Suppressor macrophage (primary cell): Measurements from ENCODE around the gene MRPL55.

Experiments used
- DNase-seq, 4 experiments: peaks; one replicate each; pipeline ENCODE4 v3.0.0-alpha.2; 2020 to 2022

The MRPL55 gene

DNA sequence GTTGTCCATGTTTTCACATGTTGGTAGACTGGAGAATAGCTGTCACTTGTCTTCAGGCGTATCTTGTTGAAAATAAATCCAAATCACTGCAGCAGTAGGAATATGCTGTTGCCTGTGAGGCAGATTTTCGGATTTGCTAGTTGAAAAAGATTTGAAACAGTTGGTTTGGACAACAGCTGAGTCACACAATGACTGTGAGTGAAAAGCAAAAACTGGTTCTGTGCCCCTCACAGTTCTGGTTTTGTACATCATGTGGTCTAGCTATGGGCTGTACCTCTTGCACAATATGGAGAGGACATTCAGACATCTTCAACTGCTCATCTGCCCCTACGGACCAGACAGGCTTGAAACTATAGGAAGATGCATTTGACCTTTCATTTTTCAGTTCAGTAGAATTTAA is 24.8 kb downstream of the MRPL55 start:
- peak; percentile 67 to 89 (median 80) for DNase-seq

DNA sequence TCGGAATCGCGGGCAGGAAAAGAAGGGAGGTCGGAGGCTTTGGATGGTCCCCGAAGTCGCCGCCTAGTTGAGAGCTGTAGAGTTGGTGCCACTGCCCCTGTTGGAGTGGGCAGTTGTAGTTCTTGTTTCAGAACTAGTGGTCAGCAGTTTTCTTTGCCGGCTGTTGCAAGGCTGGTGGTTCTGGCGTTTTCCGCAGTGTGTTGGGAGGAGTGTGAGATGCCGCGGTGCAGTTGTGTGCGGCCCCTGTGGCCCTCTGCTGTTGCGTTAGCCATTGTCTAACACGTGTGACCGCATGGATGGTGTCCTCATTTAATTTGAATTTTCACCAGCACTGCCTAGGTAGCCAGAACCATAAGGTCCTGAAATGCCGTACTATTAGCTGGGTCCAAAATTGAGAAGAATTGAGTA is 25.2 kb downstream of the MRPL55 start:
- DNase-seq = peak; percentile 85 to 93 (median 90)

DNA sequence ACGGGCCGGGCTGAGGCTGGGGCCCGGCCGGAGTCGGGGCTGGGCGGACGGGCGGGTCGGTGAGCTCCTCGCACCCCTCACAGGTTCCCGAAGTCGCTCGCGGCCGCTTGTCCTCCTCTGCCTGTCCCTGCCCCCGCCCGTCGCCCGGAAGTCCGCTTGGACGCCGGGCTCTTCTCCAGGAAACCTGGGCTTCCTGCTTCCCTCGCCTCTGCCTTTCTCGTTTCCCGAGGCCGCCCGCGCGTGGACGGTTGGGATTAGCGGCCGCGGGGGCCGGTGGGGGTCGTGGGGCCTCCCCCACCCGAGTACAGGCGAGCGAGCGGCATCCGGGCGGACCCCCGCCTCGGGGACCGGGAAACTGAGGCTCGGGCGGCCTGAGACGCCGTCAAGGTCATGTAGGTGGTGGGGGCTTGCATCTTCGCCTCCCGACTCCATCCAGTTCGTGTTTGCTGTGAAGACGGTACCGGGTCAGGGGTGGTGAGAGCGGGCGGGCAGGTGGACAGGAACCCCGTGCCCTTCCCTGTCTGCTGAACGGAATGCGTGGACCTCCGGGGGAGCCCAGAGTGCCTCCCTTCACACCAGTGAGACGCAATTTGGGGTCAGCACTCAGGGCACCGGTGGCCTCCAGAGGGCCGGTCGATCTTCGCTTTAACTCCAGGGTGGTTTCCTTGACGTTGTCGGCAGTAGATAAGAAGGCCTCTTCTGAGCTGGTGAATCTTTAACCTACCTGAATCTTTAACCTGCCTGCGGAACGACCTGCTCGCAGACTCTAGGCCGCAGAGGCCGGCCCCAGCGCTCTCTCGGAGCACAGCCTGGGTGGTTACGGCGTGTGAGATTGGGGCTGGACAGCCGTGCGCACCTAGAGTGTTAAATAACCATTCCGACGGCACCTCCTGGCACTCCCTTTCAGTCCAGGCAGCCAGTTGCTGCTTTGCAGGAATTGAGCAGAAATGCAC is 25.9 kb downstream of the MRPL55 start:
- peak; percentile 55 to 80 (median 68) for DNase-seq

DNA sequence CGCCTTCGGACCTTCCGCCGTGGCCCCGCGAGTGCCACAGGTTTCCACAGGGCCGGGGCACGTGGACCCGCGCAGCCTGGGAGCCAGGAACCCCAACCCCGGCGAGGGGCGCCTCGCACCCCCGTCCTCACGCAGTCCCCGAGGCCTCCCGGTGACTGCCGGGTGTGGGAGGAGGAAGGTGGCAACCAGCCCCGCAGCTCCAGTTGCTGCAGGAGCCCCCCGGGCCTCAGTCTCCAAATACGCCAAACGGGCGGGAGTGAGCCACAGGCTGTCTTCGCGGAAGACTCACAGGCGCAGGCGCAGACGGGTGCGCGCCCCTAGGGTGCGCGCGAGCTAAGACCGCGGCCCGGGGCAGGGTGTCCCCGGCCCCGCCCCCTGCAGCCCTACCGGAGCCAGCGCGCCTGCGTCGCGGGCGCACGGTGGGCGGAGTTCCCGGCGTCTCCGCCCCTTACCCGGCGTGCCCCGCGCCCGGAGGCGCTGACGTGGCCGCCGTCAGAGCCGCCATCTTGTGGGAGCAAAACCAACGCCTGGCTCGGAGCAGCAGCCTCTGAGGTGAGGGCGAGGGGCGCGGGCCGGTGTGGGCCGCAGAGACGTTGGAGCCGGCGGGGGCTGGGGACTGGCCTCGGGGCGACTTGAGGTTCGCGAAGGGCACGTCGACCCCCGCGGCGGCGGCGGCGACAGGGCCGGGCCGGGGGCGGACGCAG is 26.7 kb downstream of the MRPL55 start, which contains the start of gene ARF1:
Gene ARF1, plus strand, starts transcription at position 495 of the 704 bp plus-strand sequence. CDS start 14,407 bp downstream, outside the sequence.
- peak; percentile 96 to 99 (median 98) for DNase-seq

DNA sequence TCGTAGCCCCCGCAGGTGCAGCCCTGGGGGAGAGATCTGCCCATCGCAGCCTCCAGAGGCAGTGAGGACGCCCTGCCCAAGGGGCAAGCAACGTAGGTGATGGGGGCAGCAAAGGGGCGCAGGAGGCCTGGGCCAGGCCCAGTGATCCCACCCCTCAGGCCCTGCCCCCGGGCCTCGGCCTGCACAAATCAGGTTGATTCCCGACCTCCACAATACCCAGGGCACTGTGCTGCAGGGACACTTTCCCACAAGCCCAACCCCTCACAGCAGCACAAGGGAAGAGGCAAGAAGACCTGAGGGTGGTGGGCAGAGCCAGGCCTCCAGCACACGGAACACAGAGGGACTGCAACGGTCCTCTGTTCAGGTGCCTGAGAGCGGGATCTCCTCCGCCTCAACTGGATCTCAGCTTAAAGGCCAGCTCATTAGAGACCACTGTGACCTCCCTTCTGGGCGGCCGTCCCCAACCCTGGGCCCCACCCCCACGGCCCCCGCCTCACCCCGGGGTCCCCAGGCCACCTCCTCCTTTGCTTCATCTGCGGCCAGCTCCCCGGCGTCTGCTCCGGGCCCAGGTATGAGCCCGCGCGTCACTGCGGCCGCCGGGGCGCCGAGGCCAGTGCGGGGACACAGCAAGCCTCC is 27.4 kb downstream of the MRPL55 start:
- no peak for DNase-seq

DNA sequence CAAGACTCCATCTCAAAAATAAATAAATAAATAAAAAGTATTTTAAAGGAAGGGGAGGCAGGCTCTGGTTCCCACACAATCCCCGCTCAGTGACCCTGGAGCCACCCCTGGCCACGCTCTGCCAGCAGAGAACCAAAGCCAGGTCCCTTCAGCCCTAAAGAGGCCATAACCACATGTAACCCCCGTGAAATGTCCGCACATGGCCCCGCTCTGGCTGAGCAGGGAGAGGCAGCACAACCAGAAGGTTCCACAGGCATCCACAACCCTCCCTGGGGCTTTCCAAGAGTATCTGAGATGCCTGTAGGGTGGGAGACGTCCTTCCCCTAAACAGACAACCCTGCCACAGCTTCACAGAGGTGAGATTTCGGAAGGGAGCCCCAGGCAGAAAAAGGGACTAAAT is 28.0 kb downstream of the MRPL55 start:
- no peak for DNase-seq

DNA sequence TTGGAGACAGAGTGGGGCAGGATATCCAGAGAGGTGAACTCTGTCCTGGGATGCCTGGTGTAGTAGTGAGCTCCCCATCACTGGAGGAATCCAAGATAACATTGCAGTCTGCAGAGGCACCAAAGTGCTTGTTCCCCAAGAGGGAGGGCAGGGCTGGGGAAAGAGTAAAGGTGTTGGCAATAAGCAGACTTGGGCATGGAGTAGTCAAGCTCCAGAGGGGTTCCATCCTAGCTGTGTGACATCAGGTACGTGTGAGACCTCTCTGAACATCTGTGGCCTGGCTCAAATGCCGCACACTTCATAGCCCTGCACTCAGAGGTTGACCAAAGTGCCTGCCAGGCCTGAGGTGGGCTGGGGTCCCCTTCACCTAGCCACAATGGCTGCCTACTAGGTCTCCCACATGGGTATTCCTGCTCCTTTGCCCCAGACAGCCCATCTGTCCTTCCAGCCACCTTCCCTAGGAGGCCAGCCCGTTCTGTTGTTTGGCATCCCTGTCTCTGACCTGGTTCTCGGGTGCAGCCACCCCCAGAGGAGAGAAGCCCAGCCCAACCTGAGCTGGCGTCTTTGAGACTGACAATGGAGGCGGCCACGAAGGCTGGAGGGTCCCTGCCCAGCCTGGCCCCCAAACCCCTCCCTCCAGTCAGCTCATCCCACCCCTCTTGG is 29.4 kb downstream of the MRPL55 start:
- no peak for DNase-seq

DNA sequence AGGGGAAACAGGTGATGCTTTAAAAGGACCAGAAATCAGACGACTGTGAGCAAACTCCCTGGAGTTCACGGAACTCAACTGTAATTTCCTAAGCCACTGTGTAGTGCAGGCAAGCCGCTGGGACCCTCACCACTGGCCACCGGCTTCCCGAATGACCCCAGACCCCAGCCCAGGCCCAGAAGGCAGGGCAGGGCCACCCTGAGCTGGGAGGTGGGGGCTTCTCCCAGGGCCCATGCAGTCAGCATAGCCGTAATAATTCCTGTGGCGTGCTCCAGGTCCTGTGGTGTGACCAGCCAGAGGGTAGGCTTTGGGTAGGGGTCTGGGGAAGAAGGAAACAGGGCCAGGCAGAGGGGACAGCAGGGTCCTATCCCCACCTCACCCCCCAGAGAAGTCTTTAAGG is 30.1 kb downstream of the MRPL55 start:
- DNase-seq = no peak

DNA sequence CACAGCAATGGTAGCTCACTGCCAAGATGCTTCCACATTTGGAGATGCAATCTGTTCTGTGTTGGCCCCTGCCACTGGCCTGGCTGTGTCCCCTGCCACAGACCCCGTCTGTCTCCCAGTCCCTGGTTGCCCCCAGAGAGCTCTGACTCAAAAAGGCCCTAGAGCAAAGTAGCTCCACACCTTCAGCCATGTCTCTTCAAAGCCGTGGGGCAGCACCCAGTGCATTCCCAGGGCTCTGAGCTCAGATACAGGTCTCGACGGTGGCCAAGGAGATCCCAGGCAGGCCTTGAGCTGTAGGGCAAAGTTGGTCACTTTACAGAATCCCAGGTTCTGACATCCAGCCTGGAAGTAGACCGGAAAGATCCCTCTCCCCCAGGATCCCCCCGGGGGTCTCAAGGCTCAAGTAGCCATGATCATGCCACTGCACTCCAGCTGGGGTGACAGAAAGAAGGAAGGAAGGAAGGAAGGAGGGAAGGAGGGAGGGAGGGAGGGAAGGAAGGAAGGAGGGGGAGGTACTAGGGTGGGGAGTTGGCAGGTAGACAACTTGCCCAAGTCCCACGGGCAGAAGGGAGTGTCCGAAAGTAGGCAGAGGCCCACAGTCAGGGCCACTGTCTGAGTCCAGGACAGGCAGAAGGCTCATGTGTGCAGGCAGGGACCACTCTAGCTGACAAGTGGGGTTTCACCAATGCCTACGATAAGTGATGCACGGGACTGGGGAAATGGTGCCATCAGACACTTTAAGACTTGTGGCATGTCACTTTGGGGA is 31.4 kb downstream of the MRPL55 start:
- no peak for DNase-seq

DNA sequence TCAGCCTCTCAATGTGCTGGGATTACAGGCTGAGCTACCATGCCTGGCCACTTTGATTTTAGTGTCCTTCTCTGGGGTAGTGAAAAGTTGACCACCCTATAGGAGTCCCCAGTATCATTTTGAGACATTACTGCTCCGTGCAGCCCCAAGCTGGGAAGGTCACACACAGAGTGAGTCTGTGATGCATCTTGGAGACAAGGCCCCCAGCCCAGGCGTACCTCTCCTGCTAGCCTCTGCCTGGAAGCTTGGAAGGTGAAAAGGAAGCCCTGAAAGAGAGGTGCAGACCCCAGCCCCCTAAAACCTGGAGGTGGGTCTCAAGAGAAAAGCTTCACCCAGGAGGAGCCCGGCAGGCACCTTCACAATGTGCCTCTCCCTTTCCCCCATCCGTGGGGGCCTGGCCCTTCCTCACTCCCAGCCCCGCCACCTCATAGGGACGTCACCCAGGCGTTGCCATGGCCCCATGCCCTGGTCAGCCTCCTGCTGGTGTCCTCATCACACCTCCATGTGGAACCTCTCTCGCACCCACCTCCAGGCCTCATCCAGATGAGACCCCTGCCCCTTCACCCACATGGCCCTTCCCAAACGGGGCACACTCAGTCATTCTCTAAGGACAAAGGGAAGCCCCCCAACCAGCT is 32.2 kb downstream of the MRPL55 start:
- no peak for DNase-seq

DNA sequence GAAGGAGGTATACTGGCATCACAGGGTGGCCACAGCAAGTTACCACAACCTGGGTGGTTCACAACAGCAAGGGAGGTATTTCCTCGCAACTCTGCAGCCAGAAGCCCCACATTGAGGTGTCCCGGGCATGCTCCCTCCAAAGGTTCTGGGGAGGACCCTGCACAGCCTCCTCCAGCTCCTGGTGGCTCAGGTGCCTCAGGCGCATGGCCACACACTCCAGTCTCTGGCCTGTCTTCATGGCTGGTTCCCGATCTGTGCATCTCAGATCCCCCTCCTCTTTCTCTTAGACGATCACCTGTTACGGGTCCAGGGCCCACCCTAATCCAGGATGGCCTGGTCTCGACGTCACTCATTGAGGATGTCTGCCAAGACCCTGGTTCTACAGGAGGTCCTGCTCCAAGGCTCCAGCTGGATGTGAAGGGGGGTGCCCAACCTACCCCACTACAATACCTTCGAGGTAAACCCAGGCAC is 33.3 kb downstream of the MRPL55 start:
- DNase-seq = no peak

DNA sequence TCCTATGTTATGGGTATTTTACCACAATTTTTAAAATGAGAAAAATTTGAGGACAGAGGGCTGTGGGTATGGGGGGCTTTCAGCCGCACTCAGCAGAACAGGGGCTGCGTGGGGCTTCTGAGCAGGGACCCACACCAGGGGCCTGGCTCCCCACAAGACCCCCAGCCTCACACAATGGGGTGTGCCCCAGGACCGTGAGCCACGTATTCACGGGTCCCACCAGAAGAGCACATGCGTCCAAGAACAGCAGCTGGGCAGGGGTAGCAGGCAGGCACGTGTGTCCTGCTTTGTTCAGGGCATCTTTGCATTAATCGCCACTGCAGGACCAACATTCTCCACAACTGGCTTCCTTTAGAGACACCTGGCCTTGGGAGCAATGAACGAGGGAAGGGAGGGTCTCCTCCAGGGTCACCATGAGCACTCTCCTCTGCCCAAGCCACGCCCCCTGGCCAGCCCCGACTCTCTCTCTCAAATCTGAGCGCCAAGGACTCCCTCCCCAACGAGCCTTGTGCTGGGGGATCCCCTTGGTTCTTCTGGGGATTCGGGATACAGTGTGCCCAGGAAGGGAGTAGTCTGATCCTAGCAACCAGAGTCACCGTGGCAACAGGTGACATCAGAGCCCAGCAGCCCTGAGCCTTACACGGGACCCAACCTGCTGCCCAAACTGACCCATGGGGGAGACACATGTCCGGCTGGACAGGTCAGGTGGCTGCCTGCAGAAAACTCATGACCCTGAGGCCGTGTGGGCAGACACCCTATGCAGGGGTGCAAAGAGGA is 34.0 kb downstream of the MRPL55 start:
- no peak for DNase-seq

DNA sequence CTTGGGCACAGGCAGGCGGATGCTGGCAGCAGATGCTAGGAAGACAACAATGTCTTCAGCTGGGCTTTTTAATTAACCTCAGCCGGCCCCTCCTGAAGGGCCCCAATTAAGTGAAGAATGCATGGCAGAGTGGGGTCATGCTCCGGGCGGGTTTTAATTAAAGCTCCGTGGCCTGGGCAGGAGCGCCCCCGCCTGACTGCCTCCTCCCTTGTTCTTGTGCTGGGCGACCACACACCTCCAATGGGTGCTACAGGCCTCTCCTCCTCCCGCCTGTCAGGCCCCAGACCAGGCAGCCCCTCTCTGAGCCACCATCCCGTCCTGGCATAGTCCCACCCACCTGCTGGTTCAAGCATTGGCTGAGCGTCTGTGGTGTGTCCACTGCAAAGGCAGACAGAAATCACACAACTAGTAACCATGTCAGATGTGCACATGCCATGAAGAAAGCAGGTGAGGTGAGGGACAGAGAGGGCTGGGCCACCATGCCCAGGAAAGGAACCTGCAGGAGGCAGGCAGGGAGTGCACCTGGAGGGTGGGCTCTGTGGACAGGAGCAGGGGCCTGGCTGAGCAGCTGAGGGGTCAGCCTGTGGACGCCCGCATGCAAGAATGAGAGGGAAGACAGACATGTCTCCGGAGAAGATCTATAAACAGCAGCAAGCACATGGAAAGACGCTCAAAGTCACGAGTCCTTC is 35.1 kb downstream of the MRPL55 start:
- no peak for DNase-seq

DNA sequence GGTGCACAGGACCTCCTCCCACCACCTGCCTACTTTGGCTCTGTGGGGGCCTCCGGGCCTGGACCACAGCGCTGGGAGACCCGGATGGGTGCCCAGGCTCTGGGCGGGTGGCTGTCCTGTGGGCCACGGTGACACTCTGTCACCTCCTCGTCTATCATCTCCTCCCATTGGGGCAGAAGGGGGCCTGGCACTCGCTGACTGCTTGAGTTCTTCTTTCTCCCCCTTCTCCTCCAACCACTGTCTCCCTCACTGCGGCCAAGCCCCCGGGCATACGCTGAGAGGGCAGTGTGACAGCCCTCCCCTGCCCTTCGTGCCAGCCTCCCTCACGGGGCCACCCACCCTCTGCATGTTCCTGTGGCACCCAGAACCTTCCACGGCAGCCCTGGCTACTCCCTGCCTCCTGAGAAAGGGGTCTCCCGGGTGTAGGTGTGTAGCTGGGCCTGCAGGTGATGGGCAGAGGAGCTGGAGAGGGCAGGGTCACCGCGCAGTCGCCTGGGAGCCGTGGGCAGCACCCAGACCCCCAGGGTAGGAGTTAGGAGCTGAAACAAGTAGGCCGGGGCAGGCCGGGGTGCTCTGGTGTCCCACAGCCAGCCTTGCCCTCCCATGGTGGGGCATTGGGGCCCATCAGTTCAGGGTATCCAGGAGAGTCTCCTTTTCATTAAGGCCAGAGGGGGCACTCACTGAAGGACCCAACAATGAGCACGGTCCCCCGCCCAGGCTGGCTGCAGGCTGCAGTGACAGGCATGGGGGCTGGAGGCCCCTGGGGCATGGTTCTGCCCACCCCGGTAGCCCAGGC is 35.8 kb downstream of the MRPL55 start:
- no peak for DNase-seq

DNA sequence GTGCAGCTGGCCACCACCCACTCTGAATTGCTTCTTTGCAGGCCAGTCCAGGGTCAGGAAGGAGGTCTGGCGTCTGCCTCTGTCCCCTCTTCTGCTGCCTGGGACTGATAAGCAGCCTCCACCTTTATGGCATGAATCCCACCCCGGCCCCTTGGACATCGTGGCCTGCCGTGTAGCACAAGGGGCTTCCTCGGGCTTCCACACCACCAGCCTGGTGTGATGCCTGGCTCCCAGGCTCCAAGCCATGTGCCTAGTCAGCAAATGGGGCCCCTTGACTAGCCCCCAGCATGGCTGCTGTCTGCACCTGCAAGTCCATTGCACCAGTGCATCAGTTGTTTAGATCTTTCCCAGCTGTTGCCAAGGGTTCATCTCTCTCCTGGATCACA is 36.4 kb downstream of the MRPL55 start:
- no peak for DNase-seq

DNA sequence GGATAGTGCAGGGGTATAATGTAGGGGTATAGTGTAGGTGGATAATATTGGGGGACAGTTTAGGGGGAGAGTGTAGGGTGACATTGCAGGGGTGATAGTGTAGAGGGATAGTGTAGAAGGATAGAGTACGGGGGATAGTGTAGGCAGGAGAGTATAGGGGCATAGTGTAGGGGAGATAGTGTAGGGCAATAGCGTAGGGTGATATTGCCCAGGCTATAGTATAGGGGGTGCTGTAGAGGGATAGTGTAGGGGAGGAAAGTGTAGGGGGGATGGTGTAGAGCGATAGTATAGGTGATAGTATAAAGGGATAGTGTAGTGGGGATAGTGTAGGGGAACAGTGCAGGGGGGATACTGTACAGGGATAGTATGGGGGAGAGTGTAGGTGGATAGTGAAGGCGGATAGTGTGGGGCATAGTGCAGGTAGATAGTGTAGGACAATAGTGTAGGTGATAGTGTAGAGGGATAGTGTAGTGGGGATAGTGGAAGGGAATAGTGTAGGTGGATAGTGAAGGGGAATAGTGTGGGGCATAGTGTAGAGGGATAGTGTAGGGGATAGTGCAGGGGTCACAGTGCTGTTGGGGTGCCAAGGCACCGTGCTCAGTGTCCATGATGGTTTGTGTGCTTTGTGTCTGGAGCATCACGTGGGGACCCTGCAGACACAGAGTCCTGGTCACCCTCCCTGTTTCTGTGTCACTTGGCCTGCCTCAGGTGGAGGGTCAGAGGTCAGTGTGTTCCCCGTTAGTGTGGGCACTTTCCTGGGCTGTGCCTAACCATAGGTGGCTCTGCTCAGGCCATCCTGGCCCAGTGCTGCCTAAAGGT is 37.1 kb downstream of the MRPL55 start:
- no peak for DNase-seq

DNA sequence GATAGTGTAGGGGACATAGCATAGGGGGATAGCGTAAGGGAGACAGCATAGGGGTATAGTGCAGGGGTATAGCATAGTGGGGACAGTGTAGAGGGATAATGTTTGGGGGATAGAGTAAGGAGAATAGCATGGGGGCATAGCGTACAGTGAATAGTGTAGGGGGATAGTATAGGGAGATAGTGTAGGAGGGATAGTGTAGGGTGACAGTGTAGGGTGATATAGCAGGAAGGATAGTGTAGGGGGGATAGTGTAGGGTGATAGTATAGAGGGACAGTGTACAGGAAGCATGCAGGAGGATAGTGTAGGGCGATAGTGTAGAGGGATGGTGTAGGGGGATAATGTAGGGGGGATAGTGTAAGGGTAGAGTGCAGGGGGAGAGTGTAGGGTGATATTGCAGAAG is 38.2 kb downstream of the MRPL55 start:
- no peak for DNase-seq

DNA sequence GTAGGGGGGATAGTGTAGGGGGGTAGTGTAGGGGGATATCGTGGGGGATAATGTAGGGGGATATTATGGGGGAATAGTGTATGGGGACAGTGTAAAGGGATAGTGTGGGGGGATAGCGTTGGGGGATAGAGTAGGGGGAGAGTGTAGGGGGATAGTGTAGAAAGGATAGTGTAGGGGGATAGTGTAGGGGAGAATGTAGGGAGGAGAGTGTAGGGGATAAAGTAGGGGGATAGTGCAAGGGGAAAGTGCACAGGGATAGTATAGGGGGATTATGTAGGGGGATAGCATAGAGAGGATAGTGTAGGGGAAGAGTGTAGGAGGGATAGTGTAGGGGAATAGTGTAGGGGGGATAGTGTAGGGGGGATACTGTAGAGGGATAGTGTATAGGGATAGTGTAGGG is 38.9 kb downstream of the MRPL55 start:
- no peak for DNase-seq
